Measurements from ENCODE around the gene LHX3. TPM values are rescaled to one million over a fixed set of nuclear protein-coding genes. Genes with fewer than 3 reads are reported as not detected.

The LHX3 gene
- total RNA-seq, 1 experiment from 2014 or later = 0.11 TPM

DNA sequence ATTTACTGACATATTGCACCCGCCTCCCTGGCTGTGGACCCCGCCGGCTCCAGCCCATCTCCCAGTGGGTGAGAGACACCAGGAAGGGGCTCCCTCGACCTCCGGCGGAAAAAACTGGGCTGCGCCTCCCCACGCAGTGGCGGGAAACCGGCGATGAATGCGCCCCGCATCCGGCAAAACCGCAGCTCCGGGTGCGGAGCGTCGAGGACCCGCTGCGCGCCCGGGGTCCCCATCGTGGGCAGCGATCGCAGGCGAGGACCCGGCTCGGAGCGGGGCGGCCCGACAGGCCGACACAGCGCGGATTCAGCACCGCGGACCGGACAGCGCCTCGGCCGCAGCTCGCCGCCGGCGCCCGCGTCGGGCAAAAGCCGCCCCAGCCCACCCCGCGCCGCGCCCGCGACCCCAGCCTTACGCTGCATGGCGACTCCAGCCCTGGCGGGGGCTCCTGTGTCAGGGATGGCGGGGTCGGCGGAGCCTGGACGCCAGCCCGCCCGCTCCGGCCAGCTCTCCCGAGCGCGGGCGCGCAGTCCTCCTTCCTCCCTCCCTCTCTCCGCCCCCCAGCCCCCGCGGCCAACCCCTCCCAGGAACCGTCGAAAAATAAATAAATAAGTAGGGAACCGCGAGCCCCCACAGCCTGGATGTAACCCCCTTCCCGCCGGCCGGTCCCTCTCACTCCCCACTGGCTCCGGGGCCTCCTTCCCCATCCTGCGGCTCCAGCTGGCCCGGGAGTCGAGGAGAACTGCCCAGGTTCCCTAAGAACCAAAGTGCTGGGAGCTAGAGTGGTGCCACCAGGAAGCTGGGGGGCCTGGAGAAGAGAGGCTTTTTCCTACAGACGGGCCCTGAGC lies 3.1 kb downstream of the LHX3 start:
- Histone ChIP-seq H3K4me3 (ENCODE audit: low read depth, low read length, poor library complexity, severe bottlenecking) (no peak overlapping the region), H3K4me1 (ENCODE audit: insufficient read depth, low read length, poor library complexity, severe bottlenecking) (no peaks in the 10 kb centered on the region), H3K27ac (ENCODE audit: low read depth, low read length, poor library complexity, severe bottlenecking) (no peak overlapping the region), H3K36me3 (ENCODE audit: insufficient read depth, low read length, poor library complexity, severe bottlenecking) (no peaks in the 10 kb centered on the region), H3K9me3 (ENCODE audit: low read depth, low read length, poor library complexity, severe bottlenecking) (no peaks in the 10 kb centered on the region), H3K27me3 (replicated peaks; ENCODE audit: insufficient read depth, low read depth, low read length, poor library complexity) (peaks cover 79% of the 10 kb centered on the region)
- POLR2A ChIA-PET (ENCODE audit: low non-redundant PET) = no interaction called here
- DNase-seq (ENCODE audit: low spot score) = no peak
- no TSS peak for BruUV-seq (replicated peaks)
- TF ChIP-seq, protein P1, sequence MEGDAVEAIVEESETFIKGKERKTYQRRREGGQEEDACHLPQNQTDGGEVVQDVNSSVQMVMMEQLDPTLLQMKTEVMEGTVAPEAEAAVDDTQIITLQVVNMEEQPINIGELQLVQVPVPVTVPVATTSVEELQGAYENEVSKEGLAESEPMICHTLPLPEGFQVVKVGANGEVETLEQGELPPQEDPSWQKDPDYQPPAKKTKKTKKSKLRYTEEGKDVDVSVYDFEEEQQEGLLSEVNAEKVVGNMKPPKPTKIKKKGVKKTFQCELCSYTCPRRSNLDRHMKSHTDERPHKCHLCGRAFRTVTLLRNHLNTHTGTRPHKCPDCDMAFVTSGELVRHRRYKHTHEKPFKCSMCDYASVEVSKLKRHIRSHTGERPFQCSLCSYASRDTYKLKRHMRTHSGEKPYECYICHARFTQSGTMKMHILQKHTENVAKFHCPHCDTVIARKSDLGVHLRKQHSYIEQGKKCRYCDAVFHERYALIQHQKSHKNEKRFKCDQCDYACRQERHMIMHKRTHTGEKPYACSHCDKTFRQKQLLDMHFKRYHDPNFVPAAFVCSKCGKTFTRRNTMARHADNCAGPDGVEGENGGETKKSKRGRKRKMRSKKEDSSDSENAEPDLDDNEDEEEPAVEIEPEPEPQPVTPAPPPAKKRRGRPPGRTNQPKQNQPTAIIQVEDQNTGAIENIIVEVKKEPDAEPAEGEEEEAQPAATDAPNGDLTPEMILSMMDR (conservative IDR thresholded peaks at IDR 0.05; ENCODE audit: low read depth, low read length) = no peak
- peak; percentile 97 for TF ChIP-seq EZH2 (IDR thresholded peaks at IDR 0.05; ENCODE audit: borderline replicate concordance, low read depth, low read length, poor library complexity, severe bottlenecking)
- intact Hi-C loops (cut with micrococcal nuclease; ENCODE audit: unreplicated experiment) = no loop called here
- CTCF ChIA-PET = no interaction called here

DNA sequence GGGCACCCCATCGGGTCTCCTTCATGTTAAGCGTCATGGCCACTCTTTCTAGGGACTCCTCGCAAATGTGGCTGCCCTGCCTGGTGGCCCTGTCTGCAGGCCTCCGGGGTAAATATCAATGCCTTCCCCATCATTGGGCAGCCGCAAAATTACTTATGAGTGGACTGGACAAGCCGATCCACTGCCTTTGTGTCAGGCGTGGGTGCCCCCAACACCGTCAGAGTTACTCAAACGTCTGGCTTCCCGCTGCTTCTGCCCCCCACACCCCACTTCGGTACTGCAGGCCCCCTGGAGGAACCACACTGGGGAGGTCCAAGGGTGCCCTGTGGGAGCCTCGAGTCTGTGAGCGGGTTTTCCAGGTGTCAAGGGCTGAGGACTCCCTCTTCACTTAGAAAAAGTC lies 3.8 kb downstream of the LHX3 start:
- ChIA-PET CTCF (no interaction called here), POLR2A (ENCODE audit: low non-redundant PET) (no interaction called here)
- no TSS peak for BruUV-seq (replicated peaks)
- H3K4me1 ChIP-seq (ENCODE audit: insufficient read depth, low read length, poor library complexity, severe bottlenecking) = no peaks in the 10 kb centered on the region
- intact Hi-C loops (cut with micrococcal nuclease; ENCODE audit: unreplicated experiment) = no loop called here
- no peaks in the 10 kb centered on the region for H3K36me3 ChIP-seq (ENCODE audit: insufficient read depth, low read length, poor library complexity, severe bottlenecking)
- no peaks in the 10 kb centered on the region for H3K9me3 ChIP-seq (ENCODE audit: low read depth, low read length, poor library complexity, severe bottlenecking)
- no peak for DNase-seq (ENCODE audit: low spot score)
- no peak overlapping the region for H3K4me3 ChIP-seq (ENCODE audit: low read depth, low read length, poor library complexity, severe bottlenecking)
- H3K27me3 ChIP-seq (replicated peaks; ENCODE audit: insufficient read depth, low read depth, low read length, poor library complexity) = peaks cover 85% of the 10 kb centered on the region
- H3K27ac ChIP-seq (ENCODE audit: low read depth, low read length, poor library complexity, severe bottlenecking) = no peak overlapping the region
- TF ChIP-seq, protein P1 (conservative IDR thresholded peaks at IDR 0.05; ENCODE audit: low read depth, low read length) = no peak
- no peak for TF ChIP-seq EZH2 (IDR thresholded peaks at IDR 0.05; ENCODE audit: borderline replicate concordance, low read depth, low read length, poor library complexity, severe bottlenecking)

GRCh38 chr9:136200424-136200823 lies 4.5 kb downstream of the LHX3 start:
- Histone ChIP-seq H3K4me3 (ENCODE audit: low read depth, low read length, poor library complexity, severe bottlenecking) (no peak overlapping the region), H3K9me3 (ENCODE audit: low read depth, low read length, poor library complexity, severe bottlenecking) (no peaks in the 10 kb centered on the region), H3K4me1 (ENCODE audit: insufficient read depth, low read length, poor library complexity, severe bottlenecking) (no peaks in the 10 kb centered on the region), H3K27me3 (replicated peaks; ENCODE audit: insufficient read depth, low read depth, low read length, poor library complexity) (peaks cover 92% of the 10 kb centered on the region), H3K36me3 (ENCODE audit: insufficient read depth, low read length, poor library complexity, severe bottlenecking) (no peaks in the 10 kb centered on the region), H3K27ac (ENCODE audit: low read depth, low read length, poor library complexity, severe bottlenecking) (no peak overlapping the region)
- DNase-seq (ENCODE audit: low spot score) = no peak
- POLR2A ChIA-PET (ENCODE audit: low non-redundant PET) = no interaction called here
- CTCF ChIA-PET = no interaction called here
- no TSS peak for BruUV-seq (replicated peaks)
- intact Hi-C loops (cut with micrococcal nuclease; ENCODE audit: unreplicated experiment) = no loop called here
- TF ChIP-seq, protein P1 (conservative IDR thresholded peaks at IDR 0.05; ENCODE audit: low read depth, low read length) = no peak
- no peak for TF ChIP-seq EZH2 (IDR thresholded peaks at IDR 0.05; ENCODE audit: borderline replicate concordance, low read depth, low read length, poor library complexity, severe bottlenecking)

All from A673 (cell line).